Ecto neural progenitor cell (in vitro differentiated cells): ENCODE results near the gene RANBP17.
"Not testable (repeated sequence)": the region's sequence is repeated elsewhere in the genome, so short reads cannot be mapped to it uniquely, and the experiment has no call there.

Source experiments
- DNase-seq: peaks from one replicate; pipeline ENCODE4 v3.0.0-alpha.2; 2018; ENCODE audit warnings: low spot score

RANBP17 gene

DNA sequence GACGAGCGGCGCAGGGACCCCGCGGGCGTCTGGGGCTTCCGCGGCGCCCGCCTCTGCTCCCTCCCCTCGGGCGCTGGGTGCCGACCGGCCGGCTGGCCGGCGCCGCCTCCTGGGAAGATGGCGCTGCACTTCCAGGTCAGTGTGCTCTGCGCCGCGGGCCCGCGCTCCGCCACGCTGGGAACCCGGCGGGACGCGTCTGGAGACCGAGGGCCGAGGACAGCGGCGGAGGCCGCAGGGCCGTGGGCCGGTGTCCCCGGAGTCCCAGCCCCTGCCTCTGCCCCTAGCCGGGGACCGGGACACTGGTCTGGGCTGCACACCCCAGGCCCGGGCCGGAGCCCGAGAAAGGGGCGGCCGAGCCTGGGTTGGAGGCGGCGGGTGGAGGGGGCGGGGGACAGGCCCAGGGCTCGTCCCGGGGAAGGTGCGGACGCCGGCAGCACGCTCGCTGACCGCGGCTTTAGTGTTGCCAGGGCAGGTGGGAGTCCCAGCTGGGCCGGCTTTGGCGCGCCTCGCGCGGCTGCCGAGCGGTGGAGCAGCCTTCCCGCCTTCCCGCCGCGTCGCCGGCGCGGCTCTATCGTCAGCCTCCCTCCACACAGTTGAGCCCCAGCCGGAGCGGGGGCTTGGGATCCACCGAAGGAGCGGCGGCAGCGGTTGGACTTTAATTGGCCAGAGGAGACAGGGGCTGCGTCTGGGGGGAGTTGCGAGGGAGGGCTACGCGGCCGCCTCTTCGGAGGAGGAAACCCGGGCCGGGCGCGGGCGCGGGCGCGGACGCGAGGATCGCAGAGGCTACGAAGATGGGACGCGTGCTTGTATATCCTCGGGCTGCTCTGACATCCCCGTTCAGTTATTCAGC lies at the start of gene RANBP17:
Gene RANBP17, plus strand, starts transcription at position 102 of the 850 bp plus-strand sequence.
- DNase-seq: peak; percentile 81

- DNase-seq: no peak
Measured at GRCh38 chr5:170813231-170813630, 48.6 kb upstream of the RANBP17 start.

DNA sequence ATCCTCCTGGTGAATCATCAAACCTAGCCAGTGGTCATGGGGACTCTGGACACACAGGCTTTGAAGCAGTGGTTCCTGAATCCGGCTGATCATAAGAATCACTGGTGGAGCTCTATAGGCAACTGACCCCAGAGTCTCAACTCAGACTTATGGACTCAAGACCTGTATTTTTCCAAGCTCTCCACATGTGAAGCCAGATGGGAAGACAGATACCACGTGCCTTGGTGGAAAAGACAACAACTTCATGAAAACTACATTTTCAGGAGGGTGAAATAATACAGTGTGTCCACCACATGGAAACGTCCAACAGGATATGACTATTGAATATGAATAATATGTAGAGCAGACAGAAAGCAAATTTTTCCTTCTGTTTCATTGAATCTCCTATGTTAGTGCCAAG lies 44.6 kb upstream of the RANBP17 start:
- no peak for DNase-seq

DNA sequence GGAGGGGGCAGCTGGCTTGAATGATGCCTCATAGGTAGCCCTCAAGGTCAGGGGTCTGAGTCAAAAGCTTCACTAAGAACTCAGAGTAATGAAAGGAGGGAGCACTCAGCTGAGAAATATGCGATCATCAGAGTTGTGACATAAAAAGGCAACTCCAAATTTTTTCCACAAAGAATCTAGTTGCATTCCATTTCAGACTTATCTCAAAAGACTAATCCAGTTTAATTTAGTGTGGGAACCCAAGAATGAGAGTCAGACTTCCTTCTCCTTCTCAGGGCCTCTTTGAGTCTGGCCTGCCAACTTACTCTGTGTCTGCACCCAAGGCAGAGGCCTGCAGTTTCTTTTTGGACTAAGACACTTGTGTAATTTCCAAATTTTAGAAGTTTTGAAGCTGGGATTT lies 43.6 kb upstream of the RANBP17 start:
- DNase-seq: no peak

DNA sequence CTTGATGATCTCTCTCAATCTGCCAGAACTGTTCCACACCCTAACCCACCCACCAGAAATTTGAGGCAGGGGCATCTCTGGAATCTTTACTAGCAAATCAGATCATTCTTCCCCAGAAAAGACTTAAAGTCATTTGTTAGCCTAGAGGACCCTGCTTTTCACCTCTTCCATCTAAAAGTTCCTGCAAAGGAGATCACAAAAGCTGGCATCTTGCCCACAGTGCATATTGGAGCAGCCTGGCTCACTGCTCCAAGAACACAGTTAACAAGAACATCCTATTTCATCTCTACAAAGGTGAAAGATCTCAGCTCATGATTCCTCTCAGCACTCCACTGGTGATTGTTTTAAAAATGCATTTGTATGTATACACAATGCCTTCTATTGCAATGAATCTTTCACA lies 42.0 kb upstream of the RANBP17 start:
- no peak for DNase-seq

DNA sequence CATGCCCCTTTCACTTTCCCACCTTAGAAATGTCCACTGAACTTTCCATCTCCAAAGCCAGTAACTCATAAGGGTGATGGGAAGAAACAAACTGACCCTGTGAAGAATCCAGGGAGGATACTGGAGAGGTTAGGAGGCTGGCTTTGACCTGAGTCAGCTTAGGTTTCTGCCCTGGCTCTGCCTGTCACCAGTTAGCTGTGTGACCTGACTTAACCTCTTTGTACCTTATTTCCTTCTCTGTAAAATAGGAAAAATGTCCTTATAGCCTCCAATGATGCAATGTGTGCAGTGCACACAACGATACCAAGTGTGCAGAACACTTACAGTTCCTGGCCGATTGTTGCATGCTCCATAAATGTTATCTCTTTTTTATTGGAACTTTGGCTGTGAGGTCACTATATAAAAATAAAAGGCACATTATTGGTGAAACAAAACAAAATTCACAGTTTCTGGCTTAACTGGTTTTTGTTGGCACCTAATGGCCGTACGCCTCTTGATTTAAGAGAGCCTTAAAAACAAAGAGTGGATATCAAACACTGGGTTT lies 40.5 kb upstream of the RANBP17 start:
- no peak for DNase-seq

DNA sequence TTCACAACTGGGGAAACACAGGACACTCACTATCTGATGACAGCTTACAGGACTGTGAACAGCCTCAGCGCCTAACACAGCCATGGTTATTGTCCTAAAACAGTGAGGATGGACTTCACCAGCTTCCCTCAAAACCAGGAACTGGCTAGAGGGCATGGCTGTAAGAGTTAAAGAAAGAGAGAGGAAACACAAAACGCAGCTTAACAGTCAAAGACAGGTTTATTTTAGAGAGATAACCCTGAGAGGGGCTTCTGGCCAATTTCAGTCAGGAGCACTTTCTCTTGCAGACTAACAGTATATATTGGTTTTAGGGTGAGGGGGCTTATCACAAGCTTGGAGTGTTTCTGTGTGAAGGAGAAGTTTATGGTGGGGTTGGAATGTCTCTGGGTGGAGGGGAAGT lies 35.7 kb upstream of the RANBP17 start:
- DNase-seq: no peak

GRCh38 chr5:170832241-170832640 lies 29.6 kb upstream of the RANBP17 start:
- DNase-seq: no peak

DNA sequence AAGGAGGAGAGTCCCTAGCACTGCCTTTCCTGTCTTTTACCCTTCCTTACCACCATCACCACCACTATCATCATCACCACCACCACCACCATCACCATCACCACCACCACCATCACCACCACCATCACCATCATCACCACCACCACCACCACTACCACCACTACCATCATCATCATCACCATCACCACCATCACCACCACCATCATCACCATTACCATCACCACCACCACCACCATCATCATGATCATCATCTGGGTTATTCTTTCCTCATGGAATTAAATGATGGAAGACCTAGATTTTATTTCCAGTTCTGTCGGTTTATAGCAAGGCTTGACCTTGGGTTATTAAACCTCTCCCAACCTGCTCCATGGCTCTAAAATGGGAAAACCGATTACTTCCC lies 27.8 kb upstream of the RANBP17 start:
- not testable (repeated sequence) for DNase-seq

DNA sequence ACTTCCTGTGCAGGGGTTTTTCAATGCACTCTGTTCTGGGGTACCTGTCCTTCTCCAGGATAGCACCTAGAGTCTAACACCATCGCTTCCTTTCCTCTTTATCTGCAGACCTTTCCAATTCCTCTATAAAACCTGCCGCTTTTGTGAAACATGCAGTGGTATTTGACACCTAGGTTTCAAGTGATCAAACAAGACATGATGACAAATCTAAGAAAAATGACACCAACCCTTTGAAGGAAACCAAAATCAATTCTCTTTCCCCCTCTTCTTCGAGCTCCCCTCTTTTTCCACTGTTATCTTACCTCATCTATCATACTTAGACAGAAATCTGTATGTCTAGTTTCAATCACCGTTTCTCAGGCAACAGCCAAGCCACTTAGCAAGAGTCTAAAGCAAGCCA lies 25.6 kb upstream of the RANBP17 start:
- no peak for DNase-seq

DNA sequence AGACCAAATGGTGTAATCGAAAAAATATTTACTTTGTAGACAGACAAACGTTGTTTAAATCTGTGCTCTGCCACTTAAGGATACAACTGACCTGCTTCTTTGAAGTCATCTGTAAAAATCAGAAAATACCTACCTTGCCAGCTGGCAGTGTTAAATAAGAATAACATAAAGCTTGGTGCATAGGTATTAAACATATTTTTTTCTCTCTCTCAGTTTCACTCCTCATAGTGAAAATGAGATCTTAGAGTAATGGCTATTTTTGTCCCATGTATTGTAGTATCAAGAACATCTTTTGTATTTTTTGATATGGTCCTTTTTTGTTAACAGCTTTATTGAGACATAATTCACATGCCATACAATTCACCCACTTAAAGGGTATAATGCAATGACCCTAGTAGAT lies 17.9 kb upstream of the RANBP17 start:
- no peak for DNase-seq

DNA sequence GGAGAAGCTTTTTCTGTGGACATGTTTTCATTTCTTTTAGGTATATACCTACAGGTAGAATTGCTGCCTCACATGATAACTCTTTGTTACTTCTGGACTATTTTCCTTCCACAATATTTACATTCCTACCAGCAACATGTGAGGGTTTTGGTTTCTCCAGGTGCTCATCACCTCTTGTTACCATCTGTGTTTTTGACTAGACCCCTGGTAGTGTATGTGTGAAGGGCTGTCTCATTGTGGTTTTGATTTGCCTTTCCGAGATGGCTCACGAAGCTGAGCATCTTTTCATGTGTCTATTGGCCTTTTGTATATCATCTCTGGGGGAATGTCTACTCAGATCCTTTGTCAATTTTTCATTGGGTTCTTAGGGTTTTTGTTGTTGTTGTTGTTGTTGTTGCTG lies 17.2 kb upstream of the RANBP17 start:
- DNase-seq: no peak

- no peak for DNase-seq
Measured at GRCh38 chr5:170846416-170846815, 15.4 kb upstream of the RANBP17 start.

DNA sequence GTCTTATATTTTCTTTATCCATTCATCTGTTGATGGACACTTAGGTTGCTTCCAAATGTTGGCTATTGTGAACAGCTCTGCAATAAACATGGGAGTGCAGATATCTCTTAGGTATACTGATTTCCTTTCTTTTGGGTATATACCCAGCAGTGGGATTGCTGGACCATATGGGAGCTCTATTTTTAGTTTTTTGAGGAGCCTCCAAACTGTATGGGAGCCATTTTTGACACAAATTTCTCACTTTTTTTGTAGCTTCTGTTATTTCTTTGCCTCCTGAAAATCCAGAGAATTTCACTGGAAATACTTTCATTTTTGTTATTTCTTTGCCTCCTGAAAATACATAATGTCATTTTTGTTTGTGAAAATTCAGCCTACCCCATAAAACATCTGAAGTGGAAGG lies 15.0 kb upstream of the RANBP17 start:
- no peak for DNase-seq

DNA sequence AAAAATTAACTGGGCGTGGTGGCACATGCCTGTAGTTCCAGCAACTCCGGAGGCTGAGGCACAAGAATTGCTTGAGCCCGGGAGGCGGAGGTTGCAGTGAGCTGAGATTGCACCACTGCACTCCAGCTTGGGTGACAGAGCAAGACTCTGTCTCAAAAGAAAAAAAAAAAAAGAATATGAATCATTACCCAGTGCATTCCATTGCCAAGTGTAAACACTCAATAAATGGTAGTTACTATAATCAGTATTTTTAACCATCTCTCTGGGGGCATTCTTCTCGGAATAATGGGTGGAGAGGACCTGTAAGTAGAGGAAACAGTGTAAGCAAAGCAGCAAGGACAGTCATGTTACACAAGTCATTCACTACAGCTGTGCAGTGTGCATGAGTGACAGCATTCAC lies 13.8 kb upstream of the RANBP17 start:
- DNase-seq: no peak

- DNase-seq: no peak
Measured at GRCh38 chr5:170849374-170849773, 12.4 kb upstream of the RANBP17 start.

- DNase-seq: no peak
Measured at GRCh38 chr5:170854566-170854965, 7.3 kb upstream of the RANBP17 start.

DNA sequence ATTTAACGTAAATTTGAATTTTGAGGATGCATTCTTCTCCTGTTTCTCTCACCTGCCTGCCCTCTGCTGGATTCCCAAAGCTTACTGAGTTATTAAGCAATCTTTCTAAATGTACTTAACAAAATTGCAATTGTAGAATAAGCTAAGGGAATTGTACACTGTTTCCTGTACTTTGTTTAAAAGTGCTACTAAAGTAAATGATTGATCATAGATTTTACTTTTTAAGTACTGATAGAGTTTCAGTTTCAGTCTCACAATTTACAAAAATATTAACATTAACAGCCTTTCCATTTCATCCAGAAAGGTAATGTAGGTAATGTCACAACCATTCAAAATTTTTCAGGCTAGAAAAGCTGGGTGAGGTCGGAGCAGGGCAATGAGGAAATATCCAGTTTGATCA lies 4.8 kb upstream of the RANBP17 start:
- DNase-seq: no peak

GRCh38 chr5:170860415-170860814 lies 1.4 kb upstream of the RANBP17 start:
- DNase-seq: no peak

DNA sequence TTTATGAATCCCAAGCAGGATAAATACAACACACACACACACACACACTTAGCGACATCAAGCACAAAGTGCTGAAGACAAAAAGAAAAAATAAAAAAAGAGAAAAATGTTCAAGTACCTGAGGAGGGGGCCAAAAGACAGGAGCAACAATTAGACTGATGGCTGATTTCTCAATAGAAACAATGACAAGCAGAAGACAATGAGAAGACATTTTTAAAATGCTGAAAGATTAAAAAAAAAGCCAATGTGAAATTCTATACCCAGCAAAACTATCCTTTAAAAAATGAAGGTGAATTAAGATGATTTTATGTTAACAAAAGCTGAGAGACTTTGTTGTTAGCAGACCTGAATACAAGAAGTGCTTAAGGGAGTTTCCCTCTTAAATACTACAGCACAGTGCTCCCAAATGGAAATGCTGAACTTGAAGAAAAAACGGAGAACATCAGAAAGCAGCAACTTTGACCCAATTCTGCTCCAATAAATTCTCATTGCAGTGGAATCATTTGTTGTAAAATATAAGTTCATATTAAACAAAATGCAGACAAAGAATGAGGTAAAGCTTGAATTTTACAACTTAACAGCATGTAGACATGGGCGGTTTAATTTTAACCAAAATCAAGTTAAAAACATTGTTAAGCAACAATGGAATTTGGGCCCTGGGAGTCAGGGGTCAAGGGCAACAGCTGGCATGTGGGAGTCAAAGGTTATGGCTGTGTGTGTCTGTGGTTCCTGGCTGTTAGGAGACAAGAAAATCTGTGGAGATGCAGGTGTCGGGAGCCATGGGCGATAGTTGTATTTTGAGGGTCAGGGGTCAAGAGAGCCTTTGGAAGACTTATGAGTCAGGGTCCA lies 776 bp upstream of the RANBP17 start:
- no peak for DNase-seq

DNA sequence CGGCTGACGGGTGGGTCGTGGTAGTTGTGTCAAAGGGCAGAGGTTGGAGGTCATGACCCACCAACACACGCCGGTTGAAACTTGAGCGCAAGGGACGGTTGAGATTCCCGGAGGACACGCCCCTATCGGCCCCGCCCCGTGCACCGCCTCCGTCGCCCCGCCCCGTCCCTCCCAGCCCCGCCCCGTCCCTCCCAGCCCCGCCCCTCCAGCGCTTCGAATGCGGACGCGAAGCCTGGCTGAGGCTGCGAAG lies 226 bp upstream of the RANBP17 start:
- peak; percentile 85 for DNase-seq

GRCh38 chr5:170863646-170864045 lies 1.8 kb downstream of the RANBP17 start:
- DNase-seq: no peak

DNA sequence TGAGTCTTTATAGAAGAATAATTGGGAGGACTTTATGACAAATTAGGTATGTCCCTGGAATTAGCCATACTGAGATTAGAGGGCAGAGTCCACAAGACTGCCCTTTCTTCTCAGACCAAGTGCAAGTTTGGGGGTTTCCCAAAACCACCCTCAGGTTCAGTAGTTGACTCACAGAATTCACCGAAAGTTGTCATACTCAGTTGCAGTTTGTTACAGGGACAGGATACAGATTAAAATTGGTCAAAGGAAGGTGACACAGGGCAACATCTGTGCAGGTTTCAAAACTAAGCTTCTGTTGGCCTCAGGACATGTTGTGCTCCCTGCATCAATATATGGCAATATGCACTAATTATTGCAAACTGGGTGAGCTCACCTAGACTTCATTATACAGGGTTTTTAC lies 3.8 kb downstream of the RANBP17 start:
- no peak for DNase-seq
